DOHH2 (cell line): ENCODE results near the gene DNAH2.

ENCODE experiments used
- CTCF ChIP-seq: fragments of 200-600 bp; sonication (generic); IDR thresholded peaks from one replicate; pipeline ENCODE4 v1.5.1; 2014; ENCODE audit warnings: antibody characterized with exemption, mild to moderate bottlenecking, low read depth, low read length; ENCODE audit not compliant: poor library complexity, severe bottlenecking
- EZH2phosphoT487 ChIP-seq: fragments of 200-600 bp; sonication (generic); IDR thresholded peaks from 2 replicates; pipeline ENCODE4 v1.6.1; 2017; ENCODE audit warnings: borderline replicate concordance, mild to moderate bottlenecking, antibody characterized with exemption, low read length, moderate library complexity, mixed read lengths

- no peak for TF ChIP-seq CTCF
- TF ChIP-seq EZH2phosphoT487, result no peak
Measured at GRCh38 chr17:7705269-7706255, 12.0 kb upstream of the DNAH2 start.
